ENCODE measurements around the gene PHF12. TPM values are rescaled to one million over a fixed set of nuclear protein-coding genes. Genes with fewer than 3 reads are reported as not detected.
"Not testable (repeated sequence)": the region's sequence is repeated elsewhere in the genome, so short reads cannot be mapped to it uniquely, and the experiment has no call there.

The PHF12 gene
- total RNA-seq, 1 experiment from 2014 or later, result 21.1 TPM

DNA sequence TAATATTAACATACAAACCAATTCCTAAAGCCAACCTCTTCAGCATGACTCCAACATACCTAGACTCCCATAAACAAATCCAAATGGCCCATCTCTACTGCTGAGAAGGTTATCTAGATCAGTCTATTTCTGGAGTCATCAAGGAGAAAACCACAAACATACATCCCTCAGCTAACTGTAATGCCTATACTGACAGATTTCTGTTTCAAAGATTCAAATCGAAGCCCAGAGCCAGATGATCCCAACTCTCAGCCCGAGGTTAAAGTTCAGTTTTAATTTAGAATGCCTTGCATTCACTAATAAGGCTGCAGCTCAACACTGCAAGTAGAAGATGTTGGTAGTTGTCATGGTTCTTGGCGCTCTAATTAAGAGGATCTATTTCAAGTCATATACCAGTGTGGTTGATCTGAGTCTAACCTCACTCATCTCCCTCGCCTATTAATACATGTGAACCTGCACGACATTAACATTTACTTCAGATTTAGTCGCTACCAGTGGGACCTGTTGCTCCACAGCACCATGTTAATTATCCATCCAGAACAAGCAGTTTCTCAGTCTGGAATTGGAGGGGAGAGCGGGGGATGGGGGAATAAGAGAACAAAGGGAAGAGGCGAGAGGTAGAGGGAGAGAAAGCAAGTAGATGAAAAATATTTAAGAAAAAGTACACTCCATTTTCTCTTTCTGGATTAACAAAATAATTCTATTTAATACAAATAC lies 15.4 kb downstream of the PHF12 start:
- DNase-seq (ENCODE audit: low read depth), result no peak

DNA sequence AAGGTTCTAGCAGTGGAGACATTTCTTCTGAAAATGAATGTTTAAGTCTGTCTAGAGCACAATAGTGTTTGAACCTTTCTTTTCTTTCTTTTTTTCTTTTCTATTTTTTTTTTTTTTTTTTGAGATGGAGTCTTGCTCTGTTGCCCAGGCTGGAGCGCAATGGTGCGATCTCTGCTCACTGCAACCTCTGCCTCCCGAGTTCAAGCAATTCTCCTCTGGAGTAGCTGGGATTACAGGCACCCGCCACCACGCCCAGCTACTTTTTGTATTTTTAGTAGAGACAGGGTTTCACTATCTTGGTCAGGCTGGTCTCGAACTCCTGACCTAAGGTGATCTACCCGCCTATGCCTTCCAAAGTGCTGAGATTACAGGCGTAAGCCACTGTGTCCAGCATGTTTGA lies 16.8 kb downstream of the PHF12 start:
- DNase-seq (ENCODE audit: low read depth), result not testable (repeated sequence)

DNA sequence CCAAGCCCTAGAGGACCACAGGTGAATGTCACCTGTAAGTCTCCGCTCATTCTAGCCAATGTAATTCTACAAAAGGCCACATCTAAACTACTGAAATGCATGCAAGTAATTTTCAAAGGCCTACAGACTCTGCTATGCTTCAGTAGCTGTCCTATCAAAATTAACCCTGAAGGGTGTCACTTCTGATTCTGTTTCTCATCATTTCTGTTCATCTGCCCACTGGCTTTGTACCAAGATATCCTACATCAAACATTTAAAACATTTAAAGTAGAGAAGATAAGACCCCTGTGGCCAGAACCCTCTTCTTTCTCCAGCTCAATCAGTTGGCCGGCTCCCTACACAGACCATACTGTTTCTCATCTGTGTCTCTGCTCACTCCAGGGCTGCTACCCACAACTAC lies 21.5 kb downstream of the PHF12 start:
- DNase-seq (ENCODE audit: low read depth), result no peak

DNA sequence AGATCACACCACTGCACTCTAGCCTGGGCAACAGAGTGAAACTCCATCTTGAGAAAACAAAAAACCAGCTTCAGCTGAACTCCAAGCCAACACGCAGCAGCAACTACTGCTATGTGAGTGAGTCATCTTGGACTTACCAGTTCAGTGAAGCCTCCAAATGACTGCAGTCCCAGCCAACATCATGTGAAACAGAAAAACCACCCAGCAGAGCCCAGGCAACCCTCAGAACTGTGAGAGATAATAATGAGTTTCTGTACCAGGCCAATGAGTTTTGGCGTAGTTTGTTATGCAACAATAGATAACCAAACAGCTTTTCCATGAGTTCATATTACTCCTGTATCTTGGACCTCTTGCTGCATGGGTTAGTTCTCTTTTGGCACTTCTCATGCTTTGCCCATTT lies 23.3 kb downstream of the PHF12 start:
- DNase-seq (ENCODE audit: low read depth), result peak; percentile 76

DNA sequence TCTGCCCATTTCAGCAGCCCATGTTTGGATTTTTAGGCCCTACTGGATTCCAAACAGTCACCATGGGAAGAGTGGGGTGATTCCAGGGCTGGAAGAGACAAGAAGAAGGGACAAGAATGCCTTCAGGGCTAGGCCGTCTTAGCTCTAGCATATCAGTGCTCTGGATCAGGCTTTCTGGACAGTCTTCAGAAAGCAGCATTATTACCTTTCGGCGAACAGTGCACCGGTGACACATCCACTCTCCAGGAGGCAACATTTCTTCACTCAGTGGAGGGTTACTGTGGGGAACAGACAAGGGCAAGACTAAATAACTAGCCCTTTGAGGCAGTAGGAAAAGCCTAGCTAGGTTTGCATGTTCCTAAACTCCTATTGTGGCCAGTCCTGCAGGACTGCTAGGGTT lies 24.5 kb downstream of the PHF12 start:
- no peak for DNase-seq (ENCODE audit: low read depth)

DNA sequence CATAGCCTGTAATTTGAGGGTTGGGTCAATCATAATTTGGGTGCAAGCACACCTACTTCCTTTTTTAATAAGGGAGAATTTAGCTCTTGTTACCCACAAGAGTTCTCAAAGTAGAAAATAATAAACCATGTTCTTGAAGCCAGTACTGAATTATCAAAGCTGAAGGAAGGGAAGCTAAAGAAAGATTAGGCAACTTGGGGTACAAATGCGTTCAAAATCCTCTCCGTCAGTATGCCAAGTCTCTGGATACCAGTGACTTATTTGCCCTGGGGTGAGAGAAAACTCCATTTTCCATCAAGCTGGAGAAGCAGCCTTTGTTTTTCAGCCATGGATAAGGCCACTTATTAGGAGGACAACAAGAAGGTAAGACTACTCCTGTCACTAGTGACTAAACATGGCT lies 25.0 kb downstream of the PHF12 start:
- DNase-seq (ENCODE audit: low read depth), result no peak

DNA sequence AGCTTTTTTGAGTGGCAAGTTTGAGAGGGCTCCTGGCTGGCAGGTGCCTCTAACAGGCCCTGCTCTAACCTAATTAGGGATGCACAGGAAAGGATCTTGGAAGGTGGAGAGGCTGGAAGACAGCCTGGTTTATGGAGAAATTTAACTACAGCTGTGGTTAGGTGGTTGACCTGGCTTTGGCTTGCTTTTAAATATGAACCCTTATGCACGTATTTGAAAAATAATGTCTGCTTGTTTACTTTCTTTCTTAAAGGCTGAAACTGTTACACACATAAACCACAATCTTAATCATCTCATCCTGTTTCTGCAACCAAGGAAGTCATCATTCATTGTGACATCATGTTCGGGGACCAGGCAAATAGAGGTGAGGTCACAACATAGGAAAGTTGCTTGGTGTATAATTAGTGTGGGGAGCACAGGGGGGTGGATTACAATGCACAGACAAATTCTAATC lies 25.4 kb downstream of the PHF12 start:
- peak; percentile 95 for DNase-seq (ENCODE audit: low read depth)

DNA sequence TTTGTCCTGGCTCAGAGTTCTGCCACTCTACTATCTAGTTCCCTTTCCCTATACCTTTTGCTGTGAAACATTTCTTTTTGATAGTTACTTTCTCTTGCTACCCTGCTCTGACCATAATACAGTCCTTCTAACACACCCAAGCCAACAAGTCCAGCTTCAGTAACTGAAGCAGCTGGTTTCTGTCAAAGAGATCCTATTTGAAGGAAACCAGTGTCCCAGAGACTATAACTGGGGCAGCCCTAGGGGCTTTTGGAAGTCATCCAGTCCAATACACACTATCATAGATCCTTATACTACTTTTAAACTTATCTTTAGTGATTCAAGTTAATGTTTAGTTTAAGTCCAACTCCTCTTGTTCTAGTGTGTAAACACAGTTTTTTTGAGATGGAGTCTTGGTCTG lies 31.1 kb downstream of the PHF12 start:
- no peak for DNase-seq (ENCODE audit: low read depth)

DNA sequence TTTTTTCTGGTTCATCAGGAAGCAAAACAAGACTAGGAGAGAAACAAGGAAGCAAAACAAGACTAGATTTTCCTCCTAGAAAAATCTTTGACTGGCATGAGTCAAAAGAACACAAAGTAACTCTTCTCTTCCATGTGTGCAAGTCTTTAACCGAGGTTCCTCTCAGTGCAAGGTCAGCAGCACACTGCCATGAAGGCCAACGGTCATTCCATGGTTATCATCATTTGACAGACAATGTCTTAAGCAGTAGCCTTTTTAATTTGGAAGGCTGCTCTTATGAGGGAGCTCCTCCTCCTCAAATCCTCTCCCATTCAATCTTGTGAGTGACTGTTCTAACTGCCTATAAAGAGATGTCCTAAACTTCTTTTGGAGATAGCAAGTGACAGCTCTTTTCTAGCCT lies 33.0 kb downstream of the PHF12 start:
- no peak for DNase-seq (ENCODE audit: low read depth)

DNA sequence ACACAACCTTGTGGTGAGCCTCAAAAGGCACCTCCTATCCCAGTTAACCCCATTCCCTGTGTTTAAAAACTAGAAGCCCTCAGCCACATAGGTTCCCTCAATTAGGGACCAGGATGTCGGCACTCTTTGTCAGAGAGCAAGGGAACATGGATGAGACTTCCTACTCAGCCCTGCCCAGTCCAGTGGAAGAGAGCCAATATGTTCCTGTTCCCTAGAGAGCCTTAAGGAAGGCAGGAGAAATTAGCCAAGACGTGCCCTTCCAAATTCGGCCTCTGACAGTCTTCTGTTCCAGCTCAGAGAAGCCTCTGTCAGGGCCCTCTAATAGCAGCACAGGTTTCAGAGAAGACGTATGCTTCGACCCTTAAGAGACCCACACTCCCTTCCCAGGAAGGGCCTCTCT lies 33.9 kb downstream of the PHF12 start:
- DNase-seq (ENCODE audit: low read depth), result no peak

DNA sequence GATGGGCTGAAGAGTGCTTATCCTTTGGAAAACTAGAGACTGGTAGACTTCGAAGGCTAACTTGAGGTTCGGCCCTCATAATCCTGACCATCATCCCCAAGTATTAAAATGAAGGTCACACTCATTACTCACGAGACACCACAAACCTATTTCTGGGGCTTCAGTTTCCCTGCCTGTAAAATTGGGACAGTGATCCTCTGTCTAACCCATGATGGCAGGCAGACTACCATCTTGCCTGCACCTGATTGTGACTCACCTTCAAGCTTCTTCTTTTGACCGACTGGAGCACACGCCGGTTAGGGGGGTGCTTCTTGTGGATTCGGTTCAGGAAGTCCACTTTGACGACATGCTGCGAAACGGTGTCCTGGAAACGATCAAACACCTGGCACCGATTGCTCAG lies 34.3 kb downstream of the PHF12 start:
- no peak for DNase-seq (ENCODE audit: low read depth)

DNA sequence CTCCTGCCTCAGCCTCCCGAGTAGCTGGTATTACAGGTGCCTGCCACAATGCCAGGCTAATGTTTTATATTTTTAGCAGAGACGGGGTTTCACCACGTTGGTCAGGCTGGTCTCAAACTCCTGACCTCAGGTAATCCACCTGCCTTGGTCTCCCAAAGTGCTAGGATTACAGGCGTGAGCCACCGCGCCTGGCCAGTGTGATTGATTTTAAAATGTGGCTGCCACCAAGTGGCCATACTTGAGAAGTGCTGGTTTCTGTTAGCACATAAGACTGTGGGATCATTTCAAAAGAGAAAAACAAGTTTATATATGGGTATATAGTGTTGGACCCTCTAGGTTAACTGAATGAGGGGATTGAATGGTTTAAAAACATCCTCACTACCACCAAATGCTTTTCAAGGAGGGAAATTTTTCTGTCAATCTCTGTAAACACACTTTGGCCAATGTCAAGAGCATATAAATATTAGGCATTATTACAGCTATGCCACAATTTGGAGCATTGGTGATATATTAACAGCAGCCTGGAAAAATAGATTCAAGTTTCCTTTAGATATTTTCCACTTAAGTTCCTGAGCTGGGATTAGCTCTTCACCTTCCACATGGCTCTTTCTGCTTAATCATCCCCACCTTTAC lies 34.9 kb downstream of the PHF12 start:
- no peak for DNase-seq (ENCODE audit: low read depth)

DNA sequence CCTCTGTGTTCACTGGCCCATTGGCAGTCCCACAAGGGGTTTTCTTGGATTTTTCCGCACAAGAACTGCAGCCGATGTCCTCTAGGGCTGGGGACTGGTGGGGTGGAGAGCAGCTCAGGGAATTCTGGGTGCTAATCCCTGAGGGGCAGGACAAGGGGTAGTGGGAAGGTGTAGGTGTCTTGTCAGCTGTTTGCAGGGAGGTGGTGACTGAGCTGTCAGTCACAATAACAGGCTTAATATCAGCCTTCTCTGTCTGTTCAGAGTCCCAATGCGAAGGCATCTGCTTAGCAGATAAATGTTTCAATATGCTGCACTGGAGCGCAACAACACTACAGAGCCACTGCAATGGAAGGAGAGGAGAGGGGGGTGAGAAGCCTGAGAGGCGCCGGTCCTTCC lies 38.4 kb downstream of the PHF12 start:
- DNase-seq (ENCODE audit: low read depth), result no peak

DNA sequence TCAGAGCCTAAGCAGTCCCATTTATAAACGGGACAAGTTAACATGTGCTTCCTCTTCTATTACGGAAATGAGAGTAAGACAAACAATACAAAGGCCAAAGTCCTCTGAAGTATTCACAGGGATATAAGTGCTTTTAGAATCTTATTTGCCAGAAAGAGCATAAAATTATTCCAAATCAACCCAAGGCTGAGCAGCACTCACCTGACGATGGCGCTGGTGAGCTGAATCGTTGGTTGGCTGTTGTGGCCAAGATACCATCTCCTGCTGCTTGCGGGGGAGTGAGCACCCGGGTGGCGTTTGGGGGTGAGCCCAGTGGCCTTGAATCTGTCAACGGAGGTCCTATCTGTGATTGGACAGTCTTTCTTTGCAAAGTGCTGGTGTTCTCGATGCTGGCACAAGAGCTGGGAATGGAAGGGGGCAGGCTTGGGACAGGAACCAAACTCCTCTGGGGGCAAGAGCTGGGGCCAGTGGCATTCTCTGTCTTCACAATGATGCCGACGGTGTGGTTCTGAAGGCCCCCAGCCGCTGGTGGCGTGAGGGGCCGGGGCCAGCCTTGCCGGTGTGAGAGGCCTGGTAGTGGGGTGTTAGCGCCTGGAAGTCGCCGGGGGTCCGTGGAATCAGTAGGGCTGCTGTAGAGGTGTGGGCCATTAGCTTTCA lies 38.9 kb downstream of the PHF12 start:
- DNase-seq (ENCODE audit: low read depth), result no peak

DNA sequence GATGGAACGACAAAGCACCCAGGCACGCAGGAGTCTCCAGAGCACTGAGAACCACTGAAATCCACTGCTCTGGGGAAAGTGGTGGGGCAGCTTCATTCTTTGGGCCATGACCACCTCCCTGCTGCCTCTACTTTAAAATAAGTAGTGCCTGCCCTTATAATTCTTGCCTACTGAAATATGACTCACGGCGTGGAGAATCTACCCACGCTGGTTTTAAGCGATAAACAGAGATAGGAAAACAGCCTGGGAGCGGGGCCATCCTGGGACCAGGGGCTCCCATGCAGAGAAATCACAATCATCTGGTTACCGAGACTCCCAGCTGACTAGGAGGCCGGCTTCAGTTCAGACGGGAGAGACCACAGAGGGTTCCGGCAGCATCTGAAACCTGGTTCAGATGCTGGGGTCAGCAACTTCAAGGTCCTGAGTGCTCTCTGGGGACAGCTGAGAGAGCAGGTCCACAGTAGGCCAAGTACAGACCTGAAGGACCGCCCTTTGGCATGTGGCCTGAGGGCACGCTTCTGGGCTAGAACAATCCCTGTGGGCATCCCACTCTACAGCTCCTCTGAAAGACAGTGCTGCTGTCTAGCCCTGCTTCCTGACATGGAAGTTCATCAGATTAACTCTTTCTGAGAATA lies 39.8 kb downstream of the PHF12 start:
- DNase-seq (ENCODE audit: low read depth), result no peak

DNA sequence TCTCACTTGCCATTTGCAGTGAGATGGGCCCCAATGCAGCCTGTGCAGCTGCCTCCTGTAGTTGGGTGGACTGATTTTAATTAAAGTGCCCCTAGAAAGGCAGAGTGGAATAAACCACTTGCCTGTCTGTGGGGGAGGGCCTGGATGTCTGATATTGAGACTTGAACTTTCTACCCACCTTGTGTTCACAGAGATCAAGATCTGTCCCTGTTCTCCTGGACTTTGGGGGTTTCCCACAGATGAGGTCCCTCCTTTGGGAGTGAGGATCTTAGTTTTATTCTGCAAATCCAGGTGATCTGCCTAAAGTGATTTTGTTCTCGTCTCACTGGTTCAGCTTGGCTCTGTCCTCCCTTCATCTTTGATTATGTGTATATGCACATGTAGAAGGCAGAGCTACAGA lies 40.8 kb downstream of the PHF12 start:
- DNase-seq (ENCODE audit: low read depth), result no peak

DNA sequence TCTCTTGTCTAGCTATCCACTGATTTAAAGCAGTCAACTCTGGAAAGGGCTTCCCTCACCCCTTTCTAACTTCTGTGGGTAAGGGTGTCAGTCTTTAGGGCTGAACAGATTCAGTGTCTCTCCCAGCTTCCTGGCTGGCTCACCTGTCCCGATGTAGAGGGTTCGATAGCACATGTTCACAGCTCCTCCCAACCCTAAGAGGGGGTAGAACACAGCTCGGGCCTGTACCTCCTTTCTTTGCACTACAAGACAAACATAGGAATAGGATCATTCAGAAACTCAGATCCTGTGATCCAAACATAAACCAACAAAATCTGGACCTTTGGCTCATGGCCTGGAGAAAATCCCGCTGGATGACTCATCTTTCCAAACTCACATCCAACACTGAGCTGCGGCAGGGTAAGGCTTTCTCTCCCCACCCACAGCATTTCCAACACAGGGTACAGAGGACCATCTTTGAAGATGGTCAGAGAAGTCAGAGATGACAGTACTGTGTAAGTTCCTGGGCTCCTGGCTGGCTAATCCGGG lies 42.6 kb downstream of the PHF12 start:
- peak; percentile 64 for DNase-seq (ENCODE audit: low read depth)

DNA sequence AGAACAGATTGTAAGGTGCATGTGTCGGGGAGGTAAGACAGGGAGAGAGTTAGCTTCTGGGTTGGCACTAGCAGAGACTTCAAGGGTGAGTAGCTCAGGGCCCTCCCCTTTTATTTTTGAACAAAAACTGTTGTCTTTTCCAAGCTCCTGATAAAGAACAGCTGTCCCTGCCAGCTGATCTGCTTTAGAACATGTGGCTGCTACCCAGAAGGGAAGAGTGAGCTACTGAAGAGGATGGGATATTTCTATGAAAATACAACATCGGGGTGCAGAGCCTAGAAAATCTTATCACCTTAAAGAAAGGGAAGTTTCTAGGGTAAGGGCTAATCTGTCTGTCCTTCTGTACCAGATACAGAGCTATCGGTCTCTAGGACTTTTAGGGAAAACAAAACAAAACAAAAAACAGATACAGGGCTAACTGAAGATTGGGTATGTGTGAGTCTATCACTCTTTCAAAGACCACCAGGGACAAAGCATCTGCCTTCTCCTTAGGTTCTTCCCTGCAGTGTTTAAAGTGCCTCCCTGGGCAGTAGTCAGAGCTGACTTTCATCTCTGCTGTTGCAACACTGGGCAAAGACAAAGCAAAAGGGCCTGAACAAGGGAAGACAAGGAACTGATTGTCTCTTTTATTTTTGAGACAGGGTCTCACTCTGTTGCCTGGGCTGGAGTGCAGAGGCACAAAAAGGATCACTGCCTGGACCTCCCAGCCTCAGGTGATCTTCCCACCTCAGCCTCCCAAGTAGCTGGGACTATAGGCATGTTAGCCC lies 43.4 kb downstream of the PHF12 start:
- no peak for DNase-seq (ENCODE audit: low read depth)

DNA sequence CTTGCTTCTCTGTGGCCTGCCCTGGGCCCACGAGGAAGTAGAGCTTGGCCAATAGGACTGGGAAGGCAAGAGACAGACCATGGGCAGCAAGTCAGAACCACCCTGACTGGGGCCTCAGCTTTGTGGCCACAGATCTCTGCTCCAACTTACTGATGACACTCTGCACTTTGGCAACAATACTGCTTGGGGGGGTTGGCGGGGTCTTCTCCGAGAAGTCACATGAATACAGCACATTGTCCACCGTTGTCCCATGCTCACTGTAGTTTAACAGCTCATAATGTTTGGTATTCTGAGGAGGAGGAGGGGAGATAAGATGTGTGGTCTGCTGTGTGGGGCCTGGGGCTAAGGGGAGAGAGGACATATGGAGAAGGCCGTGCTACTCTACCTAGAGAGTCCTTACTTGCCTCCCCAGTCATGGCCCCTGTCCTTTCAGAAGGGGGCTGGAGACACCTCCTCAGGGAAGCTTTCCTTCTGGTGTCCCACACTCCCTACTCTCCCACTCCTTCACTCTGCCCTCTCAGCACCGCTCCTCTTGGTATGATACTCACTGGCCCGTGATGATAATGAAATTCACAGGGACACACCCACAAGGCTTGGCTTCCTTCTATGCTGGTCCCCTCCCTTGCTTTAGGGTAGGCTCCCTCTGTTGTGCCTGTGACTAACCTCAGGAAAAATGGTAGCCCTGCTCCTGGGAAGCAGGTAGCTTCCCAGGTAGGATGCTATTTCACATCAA lies 44.4 kb downstream of the PHF12 start:
- no peak for DNase-seq (ENCODE audit: low read depth)

DNA sequence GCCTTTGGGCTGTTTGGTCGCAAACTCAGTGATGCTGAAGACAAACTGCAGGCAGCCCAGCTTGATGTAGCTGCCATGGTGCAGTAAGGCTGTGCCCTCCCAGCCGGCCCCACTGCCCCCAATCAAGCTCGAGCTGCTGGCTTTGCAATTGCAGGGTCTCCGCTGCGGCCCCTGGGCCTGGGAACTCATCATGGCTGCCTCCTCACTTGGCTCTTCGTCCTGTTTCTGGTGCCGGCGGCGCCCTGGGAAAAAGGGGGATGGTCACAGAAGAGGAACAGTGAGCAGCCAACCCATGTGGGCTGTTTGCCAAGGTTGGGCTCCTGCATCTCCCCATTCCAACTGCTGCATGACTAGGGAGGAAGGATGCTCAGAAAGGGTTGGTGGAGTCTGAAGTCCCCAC lies 45.0 kb downstream of the PHF12 start:
- DNase-seq (ENCODE audit: low read depth), result no peak

DNA sequence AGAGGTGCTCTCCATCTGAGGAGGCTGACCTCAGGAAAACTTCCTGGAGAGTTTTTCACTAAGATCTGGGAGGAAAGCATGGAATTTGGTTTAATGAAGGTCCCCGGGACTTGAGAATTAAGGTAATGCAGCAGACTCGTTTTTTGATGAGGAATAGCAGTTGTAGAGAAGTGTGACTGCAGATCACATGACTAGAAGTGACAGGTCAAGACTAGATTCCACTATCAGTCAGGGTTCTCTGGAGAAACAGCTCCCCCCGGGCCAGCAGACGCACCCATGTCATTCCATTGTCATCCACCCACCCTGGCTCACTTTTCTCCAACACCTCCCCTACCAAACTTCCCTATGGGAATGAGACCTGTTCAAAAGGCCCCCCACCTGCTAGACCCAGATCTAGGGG lies 46.5 kb downstream of the PHF12 start:
- DNase-seq (ENCODE audit: low read depth), result no peak

Data from HT1080 (cell line).